SK-N-MC (cell line): Measurements from ENCODE around the gene SENP5.

ENCODE experiments used
- DNase-seq: peaks from one replicate; pipeline ENCODE4 v3.0.0-alpha.2; 2011; ENCODE audit warnings: low read depth, low spot score
- H3K27ac ChIP-seq: fragments of 200-600 bp; sonication (generic); 2 replicates; pipeline ENCODE4 v1.5.1; 2016; ENCODE audit warnings: mixed run types
- H3K36me3 ChIP-seq: fragments of 200-600 bp; sonication (generic); 2 replicates; pipeline ENCODE4 v1.6.1; 2017; ENCODE audit warnings: antibody characterized with exemption, low read length, mixed read lengths; ENCODE audit not compliant: insufficient read depth
- H3K4me3 ChIP-seq: fragments of 200-600 bp; sonication (generic); 2 replicates; pipeline ENCODE4 v1.5.1; 2016
- H3K9ac ChIP-seq: fragments of 200-600 bp; sonication (generic); 2 replicates; pipeline ENCODE4 v1.8.0; 2017; ENCODE audit warnings: mixed run types, mixed read lengths; ENCODE audit not compliant: insufficient read length
- H3K9me3 ChIP-seq: fragments of 200-600 bp; sonication (generic); 2 replicates; pipeline ENCODE4 v1.6.1; 2017; ENCODE audit warnings: low read depth, mild to moderate bottlenecking, antibody characterized with exemption, low read length, moderate library complexity, mixed read lengths
- EZH2 ChIP-seq: fragments of 200-600 bp; sonication (generic); IDR thresholded peaks from one replicate; pipeline ENCODE4 v1.6.1; 2017; ENCODE audit warnings: antibody characterized with exemption
- FOXP2 ChIP-seq: optimal IDR thresholded peaks from 2 replicates; pipeline ENCODE3; 2011; ENCODE audit warnings: mild to moderate bottlenecking, moderate library complexity; ENCODE audit not compliant: insufficient read depth; ENCODE audit errors: extremely low read length, control extremely low read depth
- POLR2AphosphoS5 ChIP-seq: IDR thresholded peaks from 2 replicates; pipeline ENCODE4 v1.6.1; 2012; ENCODE audit warnings: mild to moderate bottlenecking, low read depth, low read length, borderline replicate concordance

The SENP5 gene

DNA sequence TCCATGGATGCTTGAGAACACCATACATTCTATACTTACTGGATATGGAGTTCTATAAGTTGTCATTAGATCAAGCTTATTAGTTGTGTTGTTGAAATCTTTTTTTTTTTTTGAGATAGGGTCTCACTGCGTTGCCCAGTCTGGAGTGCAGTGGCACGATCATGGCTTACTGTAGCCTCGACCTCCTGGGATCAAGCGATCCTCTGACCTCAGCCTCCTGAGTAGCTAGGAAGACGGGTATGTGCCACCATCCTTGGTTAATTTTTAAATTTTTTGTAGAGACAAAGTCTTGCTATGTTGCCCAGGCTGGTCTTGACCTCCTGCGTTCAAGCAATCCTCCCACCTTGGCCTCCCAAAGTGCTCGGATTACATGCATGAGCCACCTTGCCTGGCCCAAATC lies 87.1 kb downstream of the SENP5 start:
- no peak for DNase-seq
- H3K36me3 ChIP-seq: no peaks in the 10 kb centered on the region
- TF ChIP-seq FOXP2: no peak
- no peak for TF ChIP-seq POLR2AphosphoS5
- no peak for TF ChIP-seq EZH2
- H3K9ac ChIP-seq: no peak overlapping the region
- H3K4me3 ChIP-seq: no peak overlapping the region
- no peaks in the 10 kb centered on the region for H3K9me3 ChIP-seq
- no peak overlapping the region for H3K27ac ChIP-seq

DNA sequence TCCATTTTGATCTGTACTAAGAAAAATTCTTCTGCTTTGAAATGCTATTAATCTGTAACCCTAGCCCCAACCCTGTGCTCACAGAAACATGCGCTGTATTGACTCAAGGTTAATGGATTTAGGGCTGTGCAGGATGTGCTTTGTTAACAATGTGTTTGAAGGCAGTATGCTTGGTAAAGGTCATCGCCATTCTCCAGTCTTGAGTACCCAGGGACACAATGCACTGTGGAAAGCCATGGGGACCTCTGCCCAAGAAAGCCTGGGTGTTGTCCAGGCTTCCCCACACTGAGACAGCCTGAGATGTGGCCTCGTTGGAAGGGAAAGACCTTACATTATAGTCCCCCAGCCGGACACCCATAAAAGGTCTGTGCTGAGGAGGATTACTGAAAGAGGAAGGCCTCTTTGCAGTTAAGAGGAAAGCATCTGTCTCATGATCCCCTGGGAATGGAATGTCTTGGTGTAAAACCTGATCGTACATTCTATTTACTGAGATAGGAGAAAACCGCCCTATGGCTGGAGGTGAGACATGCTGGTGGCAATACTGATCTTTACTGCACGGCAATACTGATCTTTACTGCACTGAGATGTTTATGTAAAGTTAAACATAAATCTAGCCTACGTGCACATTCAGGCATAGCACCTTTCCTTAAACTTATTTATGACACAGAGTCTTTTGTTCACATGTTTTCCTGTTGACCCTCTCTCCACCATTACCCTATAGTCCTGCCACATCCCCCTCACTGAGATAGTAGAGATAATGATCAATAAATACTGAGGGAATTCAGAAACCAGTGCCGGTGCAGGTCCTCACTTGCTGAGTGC lies 94.6 kb downstream of the SENP5 start:
- no peak for DNase-seq
- H3K9ac ChIP-seq: no peak overlapping the region
- H3K4me3 ChIP-seq: no peak overlapping the region
- no peak overlapping the region for H3K27ac ChIP-seq
- no peaks in the 10 kb centered on the region for H3K9me3 ChIP-seq
- TF ChIP-seq FOXP2 (no peak), EZH2 (no peak), POLR2AphosphoS5 (no peak)
- no peaks in the 10 kb centered on the region for H3K36me3 ChIP-seq

DNA sequence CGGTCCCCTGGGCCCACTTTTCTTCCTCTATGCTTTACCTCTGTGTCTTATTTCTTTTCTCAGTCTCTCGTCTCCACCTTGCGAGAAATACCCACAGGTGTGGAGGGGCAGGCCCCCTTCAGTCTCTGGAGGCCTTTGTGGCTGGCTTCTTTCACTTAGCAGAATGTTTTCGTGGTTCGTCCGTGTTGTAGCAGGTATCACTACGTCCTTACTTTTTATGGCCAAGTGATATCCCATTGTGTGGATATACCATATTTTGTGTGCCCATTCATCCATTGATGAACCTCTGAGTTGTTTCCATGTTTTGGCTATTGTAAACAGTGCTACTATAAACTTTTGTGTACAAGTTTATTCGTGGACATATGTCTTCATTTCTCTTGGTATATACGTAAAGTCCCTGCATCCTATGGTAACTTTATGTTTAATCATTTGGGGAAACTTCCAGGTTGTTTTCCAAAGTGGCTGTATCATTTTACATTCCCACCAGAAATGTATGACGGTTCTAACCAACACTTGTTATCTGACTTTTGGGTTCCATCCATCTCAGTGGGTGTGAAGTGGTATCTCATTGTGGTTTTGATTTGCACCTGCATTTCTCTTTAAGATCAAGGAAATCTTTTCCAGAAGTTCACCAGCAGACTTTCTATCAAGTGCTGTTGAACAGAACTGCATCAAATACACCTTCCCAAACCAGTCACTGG lies 95.4 kb downstream of the SENP5 start:
- Histone ChIP-seq H3K9me3 (no peaks in the 10 kb centered on the region), H3K36me3 (no peaks in the 10 kb centered on the region), H3K9ac (no peak overlapping the region), H3K4me3 (no peak overlapping the region), H3K27ac (no peak overlapping the region)
- no peak for DNase-seq
- TF ChIP-seq FOXP2 (no peak), POLR2AphosphoS5 (no peak), EZH2 (no peak)

DNA sequence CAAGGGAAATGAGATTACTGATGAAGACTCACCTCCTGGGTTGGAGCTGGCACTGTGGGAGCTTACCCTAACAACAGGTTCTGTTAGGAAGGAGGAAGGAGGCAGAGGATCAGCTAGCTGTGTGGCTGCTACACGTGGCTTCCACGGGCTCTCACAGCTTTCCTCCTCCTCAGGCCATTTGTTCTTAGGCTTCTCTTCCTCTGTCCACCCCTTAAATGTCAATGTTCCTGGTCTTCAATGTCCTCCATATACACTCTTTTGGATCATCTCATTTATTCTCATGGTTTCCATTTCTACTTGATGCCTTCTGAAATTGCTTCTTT lies 95.9 kb downstream of the SENP5 start:
- TF ChIP-seq FOXP2 (no peak), POLR2AphosphoS5 (no peak), EZH2 (no peak)
- no peak overlapping the region for H3K27ac ChIP-seq

DNA sequence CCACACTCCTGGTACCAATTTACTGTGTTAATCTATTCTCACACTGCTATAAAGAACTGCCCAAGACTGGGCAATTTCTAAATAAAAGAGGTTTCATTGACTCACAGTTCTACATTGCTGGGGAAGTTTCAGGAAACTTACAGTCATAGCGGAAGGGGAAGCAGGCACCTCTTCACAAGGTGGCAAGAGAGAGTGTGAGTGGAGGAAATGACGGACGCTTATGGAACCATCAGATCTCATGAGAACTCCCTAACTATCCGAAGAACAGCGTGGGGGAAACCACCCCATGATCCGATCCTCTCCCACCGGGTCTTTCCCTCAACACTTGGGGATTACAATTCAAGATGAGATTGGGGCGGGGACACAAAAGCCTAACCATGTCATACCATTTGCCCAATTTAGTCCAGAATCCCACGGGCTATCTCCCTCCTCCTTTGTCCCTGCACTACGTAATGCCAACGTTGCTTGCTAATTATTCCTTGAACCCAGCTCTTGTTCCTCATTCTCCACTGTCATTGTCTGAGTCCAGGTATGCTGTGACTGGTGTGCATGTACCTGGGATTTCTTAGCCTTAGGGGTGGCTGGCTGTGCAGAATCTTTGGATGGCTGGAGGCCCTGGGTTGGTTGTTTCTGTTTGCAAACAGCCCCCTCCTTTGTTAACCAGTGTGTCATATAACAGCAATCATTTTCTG lies 97.5 kb downstream of the SENP5 start:
- no peak for DNase-seq
- H3K9me3 ChIP-seq: no peaks in the 10 kb centered on the region
- no peak overlapping the region for H3K9ac ChIP-seq
- no peak overlapping the region for H3K27ac ChIP-seq
- TF ChIP-seq FOXP2: no peak
- no peak for TF ChIP-seq POLR2AphosphoS5
- TF ChIP-seq EZH2: no peak
- no peaks in the 10 kb centered on the region for H3K36me3 ChIP-seq
- H3K4me3 ChIP-seq: no peak overlapping the region

More for the DNA sequence above, 95.9 kb downstream of the SENP5 start:
- Histone ChIP-seq H3K4me3 (no peak overlapping the region), H3K9me3 (no peaks in the 10 kb centered on the region), H3K9ac (no peak overlapping the region), H3K36me3 (no peaks in the 10 kb centered on the region)
- no peak for DNase-seq

DNA sequence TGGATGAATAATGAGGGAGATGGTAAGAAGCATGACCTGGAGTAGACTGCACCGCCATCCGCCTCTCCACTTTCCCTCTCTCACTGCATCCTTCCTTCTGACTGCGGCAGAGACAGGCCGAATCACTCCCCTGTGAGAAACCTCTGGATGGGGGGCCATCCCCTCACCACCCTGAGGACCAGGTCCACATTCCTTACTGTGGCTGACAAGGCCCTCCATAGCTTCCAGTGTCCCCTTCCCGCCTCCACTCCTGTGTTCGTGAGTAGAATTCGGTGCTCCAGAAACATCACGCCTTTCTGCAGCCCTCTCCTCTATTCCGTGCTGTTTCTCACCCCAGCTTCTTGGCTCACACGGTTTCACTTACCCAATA lies 98.1 kb downstream of the SENP5 start:
- no peak overlapping the region for H3K9ac ChIP-seq

DNA sequence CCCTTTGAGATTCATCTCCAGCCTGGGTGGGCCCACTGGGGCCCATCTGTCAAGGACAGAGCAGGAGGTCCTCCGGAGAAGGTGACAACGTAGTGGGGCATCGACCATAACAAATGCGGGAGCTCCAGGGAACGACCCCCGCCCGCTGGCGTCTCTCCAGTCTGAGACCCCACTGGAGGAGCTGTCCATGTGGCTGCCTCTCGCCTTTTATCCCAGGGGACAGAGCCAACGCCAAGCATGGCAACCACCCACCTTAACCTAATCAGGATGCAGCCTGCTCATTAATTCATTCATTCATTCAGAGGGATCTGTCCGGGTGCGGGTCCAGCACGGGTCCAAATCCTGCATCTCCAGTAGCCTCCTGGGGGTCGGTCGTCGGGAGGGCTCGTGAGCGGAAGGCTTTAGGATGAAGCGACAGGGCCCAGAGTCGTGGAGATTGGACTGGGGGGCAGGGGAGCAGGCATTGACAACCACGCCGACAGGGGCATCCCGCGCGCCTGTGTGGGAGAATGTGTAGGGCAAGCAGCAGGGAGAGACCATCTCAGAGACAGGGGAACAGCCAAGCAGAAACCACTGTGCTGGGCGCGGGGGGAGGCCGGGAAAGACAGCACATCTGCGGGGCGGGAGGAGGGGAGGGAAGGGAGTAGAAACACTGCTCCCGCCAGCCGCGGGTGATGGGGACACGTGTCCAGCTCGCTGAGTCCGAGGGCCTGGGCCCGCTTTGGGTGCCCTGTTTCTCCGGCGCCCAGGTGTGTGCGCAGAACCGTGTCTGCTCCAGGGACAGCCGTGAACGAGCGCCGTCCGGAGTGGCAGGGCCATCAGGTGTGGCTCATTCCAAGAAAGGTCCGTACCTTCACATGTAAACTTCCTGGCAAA lies 99.0 kb downstream of the SENP5 start:
- Histone ChIP-seq H3K4me3 (no peak overlapping the region), H3K36me3 (no peaks in the 10 kb centered on the region), H3K27ac (no peak overlapping the region), H3K9ac (no peak overlapping the region), H3K9me3 (no peaks in the 10 kb centered on the region)
- TF ChIP-seq EZH2 (no peak), POLR2AphosphoS5 (no peak), FOXP2 (no peak)
- no peak for DNase-seq

More for the DNA sequence above, 98.1 kb downstream of the SENP5 start:
- TF ChIP-seq EZH2 (no peak), POLR2AphosphoS5 (no peak), FOXP2 (no peak)
- no peaks in the 10 kb centered on the region for H3K36me3 ChIP-seq
- no peak overlapping the region for H3K4me3 ChIP-seq
- no peak for DNase-seq
- H3K27ac ChIP-seq: no peak overlapping the region
- no peaks in the 10 kb centered on the region for H3K9me3 ChIP-seq
